GM12801 (cell line): Measurements from ENCODE around the gene MLH3.

Source experiments
- TF ChIP-seq, protein P1 (sequence below): IDR thresholded peaks from one replicate; pipeline ENCODE4 v1.5.1; 2011; ENCODE audit warnings: control low read depth; ENCODE audit not compliant: insufficient read length; ENCODE audit errors: extremely low read depth

Gene MLH3

GRCh38 chr14:75066691-75067090 lies 15.4 kb upstream of the MLH3 start:
- TF ChIP-seq, protein P1, sequence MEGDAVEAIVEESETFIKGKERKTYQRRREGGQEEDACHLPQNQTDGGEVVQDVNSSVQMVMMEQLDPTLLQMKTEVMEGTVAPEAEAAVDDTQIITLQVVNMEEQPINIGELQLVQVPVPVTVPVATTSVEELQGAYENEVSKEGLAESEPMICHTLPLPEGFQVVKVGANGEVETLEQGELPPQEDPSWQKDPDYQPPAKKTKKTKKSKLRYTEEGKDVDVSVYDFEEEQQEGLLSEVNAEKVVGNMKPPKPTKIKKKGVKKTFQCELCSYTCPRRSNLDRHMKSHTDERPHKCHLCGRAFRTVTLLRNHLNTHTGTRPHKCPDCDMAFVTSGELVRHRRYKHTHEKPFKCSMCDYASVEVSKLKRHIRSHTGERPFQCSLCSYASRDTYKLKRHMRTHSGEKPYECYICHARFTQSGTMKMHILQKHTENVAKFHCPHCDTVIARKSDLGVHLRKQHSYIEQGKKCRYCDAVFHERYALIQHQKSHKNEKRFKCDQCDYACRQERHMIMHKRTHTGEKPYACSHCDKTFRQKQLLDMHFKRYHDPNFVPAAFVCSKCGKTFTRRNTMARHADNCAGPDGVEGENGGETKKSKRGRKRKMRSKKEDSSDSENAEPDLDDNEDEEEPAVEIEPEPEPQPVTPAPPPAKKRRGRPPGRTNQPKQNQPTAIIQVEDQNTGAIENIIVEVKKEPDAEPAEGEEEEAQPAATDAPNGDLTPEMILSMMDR: no peak

- TF ChIP-seq, protein P1: no peak
Observed at GRCh38 chr14:75064205-75064567, 12.9 kb upstream of the MLH3 start.

- TF ChIP-seq, protein P1: no peak
Observed at GRCh38 chr14:75063491-75064204, 12.4 kb upstream of the MLH3 start, which contains the start of gene ACYP1. Gene ACYP1, minus strand, starts transcription at chr14:75064024. Its CDS starts 471 bp downstream, at chr14:75063553.

- TF ChIP-seq, protein P1: no peak
Observed at GRCh38 chr14:75063013-75063412, 11.7 kb upstream of the MLH3 start.

DNA sequence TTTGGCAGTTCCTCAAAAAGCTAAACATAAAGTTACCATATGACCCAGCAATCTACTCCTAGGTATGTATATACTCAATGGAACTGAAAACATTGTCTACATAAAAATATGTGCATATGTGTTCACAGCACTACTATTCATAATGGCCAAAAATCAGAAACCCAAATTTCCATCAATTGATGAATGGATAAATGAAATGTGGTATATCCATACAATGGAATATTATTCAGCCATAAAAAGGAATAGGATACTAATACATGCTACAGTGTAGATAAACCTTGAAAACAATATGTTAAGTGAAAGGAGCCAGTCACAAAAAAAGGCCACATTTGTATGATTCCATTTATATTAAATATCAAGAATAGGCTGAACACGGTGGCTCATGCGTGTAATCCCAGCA lies 9.2 kb upstream of the MLH3 start:
- TF ChIP-seq, protein P1: no peak

- TF ChIP-seq, protein P1: no peak
Observed at GRCh38 chr14:75059642-75060041, 8.4 kb upstream of the MLH3 start.

DNA sequence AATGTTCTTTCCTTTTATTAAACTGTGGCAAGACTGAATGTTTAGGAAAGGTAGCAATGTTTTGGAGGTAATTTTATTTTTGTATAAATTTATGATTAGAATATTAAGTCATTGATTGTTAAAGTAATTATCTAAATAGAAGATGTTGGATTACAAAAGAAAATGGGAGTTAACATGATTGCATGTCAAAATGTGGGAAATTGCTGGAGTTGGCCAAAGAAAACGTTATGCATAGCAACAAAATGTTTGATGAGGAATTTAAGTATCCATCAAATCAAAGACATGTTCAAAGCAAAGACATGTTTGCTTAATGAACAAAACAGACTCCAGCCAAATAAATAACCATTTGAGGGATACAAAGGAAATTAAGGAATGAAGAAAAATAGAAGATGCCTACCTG lies 3.2 kb upstream of the MLH3 start:
- TF ChIP-seq, protein P1: no peak
